DMS79 (cell line): ENCODE measurements around the gene TNFAIP8L1.
"Not testable (repeated sequence)": the region's sequence is repeated elsewhere in the genome, so short reads cannot be mapped to it uniquely, and the experiment has no call there.

Source experiments
- DNase-seq: peaks from one replicate; lab custom pipeline; 2025; lab: John Stamatoyannopoulos, UW

TNFAIP8L1 gene

DNA sequence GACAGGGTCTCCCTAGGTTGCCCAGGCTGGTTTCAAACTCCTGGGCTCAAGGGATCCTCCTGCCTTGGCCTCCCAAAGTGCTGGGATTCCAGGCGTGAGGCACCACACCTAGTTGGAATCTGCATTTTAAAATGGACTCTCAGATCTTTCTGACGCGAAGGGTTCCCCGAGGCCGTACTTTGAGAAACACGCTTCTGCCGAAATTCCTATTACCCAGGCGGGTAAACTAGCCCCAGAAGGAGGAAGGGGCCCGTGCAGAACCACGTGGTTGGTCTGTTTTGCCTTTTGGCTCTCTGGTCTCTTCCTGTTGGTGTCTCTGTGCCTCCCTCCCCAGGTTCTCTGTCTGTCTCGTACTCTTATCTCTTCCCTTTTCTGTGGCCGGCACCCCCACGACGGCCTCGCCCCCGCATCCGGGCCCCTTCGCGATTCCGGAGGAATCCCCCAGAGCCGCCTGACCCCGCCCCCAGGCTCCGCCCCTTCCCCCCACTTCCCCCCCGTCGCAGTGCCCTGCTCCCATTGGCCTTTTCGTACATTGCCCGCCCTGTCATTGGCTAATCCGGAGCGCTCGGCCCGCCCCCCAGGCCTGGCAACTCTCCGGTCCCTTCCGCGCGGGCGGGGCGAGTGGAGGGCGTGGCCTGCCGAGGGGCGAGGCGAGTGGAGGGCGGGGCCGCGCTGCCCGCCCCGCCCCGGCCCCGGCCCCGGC, at the start of gene TNFAIP8L1:
Gene TNFAIP8L1, plus strand, starts transcription at position 689 of the 703 bp plus-strand sequence. CDS start 12,354 bp downstream, outside the sequence.
- peak; percentile 88 for DNase-seq

DNA sequence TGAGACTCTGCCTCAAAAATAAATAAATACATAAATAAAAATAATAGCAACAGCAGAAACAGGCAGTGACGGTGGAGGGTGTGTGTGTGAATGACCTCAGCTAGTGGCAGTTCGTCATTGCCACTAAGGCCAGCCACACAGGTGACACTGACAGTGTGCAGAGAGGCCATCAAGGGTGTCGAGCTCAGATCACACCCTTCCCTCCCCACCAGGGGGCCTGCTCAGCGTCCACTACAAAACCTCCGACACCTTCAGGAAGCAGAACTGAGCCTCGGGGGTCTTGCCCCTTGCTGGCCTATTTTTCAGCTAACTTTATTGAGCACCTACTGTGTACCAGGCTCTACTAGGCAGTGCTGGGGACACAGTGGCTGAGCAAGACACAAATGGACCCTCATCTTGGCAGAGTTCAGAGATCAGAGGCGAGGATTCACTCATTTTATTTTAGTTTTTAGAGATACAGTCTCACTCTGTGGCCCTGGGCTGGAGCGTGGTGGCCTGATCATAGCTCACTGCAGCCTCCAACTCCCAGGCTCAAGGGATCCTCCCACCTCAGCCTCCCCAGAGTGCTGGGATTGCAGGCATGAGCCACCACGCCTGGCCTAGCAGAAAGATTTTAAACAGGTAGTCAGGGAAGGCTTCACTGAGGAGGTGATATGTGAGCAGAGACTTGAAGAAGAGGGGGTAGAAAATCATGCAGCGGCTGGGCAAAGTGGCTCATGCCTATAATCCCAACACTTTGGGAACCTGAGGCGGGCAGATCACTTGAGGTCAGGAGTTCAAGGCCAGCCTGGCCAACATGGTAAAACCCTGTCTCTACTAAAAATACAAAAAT, 49.5 kb upstream of the TNFAIP8L1 start:
- DNase-seq: no peak

DNA sequence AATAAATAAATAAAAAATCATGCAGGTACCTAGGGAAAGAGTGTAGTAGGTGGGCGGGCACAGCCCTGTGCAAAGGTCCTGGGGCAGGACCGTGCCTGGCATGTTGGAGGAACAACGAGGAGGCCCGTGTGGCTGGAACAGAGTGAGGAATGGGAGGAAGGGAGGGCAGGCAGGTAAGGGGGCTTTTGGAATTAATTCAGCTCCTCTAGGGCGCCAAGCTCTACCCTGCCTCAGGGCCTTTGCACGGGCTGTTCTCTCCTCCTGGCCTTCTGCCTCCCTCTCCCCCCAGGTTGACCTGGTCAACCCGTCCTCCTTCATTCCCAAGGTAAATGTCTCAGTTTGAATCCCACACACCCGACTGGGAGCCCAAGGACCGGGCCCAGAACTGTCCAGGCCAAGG, 48.8 kb upstream of the TNFAIP8L1 start:
- DNase-seq: no peak

DNA sequence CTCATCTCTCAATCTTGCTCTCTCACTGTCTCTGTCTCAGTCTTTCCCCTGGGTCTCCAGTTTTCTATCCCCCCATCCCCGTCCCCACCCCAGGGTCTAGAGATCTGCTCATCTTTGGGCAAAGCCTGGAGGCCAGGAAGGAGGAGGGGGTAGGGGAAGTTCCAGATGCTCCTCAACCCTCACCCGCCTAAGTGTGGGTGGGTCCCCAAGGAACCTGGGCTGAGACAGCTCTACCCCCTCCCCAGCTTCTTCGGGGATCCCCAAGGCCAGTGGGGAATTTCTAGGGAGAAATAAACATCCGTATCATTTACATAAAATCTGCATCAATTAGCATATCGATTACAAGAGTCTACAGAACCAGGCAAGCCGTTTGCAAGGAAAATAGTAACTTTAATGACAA, 48.0 kb upstream of the TNFAIP8L1 start:
- no peak for DNase-seq

DNA sequence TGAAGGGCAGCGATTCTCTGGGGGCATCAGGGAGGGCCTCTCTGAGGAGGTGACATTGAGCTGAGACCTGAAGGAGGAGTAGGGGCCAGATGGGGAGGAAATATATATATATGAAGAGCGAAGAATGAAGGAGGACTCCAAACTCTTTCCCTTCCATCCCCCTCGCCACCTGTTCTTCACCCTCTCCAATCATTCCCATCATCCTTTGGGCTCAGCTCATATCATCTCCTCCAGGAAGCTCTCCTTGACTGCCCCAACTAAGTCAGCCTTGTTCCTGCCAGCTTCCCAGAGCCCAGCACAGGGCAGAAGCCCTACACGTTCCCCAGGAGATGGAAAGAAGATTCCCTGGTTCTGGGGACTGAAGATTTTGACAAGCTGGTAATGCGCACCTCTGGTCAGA, 46.9 kb upstream of the TNFAIP8L1 start:
- no peak for DNase-seq

DNA sequence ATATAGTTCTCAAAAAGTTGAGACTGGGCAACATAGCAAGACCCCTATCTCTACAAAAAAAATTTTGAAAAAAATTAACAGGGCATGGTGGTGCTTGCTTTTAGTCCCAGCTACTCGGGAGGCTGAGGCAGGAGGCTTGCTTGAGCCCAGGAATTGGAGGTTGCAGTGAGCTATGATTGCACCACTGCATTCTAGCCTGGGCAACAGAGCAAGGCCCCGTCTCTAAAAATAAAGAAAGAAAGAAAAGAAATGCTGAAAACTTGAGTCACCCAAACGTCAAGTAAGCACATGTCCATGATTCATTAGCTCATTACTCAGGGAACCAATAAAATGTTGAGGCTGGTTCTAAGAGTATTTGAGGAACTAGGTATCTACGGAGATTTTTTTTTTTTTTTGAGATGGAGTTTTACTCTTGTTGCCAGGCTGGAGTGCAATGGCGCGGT, 45.9 kb upstream of the TNFAIP8L1 start:
- DNase-seq: no peak

DNA sequence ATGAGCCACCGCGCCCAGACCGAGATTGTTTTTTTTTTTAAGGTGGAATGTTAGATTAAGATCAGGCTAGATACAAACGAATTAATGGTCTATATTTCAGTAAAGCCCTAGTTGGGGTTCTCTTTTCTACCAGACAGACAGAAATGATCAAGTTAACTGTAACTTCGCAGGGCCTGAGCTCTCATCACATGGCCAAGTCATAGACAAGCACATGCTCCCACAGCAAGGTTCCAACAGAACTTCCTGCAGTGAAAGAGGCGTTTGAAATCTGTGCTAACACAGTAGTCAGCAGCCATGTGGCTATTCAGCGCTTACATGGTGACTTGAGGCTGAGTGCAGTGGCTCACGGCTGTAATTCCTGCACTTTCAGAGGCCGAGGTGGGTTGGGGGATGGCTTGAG, 45.1 kb upstream of the TNFAIP8L1 start:
- DNase-seq: no peak

DNA sequence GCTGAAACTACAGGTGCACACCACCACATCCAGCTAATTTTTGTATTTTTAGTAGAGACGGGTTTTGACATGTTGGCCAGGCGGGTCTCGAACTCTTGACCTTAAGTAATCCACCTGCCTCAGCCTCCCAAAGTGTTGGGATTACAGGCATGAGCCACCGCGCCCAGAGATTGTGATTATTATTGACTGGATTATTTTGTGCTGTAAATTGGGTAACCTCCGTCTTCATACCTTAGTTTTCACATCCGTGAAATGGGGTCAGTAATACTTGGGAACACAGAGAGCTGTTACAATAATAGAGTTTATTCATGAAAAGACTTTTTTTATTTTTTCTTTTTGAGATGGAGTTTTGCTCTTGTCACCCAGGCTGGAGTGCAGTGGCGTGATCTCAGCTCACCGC, 44.2 kb upstream of the TNFAIP8L1 start:
- not testable (repeated sequence) for DNase-seq

DNA sequence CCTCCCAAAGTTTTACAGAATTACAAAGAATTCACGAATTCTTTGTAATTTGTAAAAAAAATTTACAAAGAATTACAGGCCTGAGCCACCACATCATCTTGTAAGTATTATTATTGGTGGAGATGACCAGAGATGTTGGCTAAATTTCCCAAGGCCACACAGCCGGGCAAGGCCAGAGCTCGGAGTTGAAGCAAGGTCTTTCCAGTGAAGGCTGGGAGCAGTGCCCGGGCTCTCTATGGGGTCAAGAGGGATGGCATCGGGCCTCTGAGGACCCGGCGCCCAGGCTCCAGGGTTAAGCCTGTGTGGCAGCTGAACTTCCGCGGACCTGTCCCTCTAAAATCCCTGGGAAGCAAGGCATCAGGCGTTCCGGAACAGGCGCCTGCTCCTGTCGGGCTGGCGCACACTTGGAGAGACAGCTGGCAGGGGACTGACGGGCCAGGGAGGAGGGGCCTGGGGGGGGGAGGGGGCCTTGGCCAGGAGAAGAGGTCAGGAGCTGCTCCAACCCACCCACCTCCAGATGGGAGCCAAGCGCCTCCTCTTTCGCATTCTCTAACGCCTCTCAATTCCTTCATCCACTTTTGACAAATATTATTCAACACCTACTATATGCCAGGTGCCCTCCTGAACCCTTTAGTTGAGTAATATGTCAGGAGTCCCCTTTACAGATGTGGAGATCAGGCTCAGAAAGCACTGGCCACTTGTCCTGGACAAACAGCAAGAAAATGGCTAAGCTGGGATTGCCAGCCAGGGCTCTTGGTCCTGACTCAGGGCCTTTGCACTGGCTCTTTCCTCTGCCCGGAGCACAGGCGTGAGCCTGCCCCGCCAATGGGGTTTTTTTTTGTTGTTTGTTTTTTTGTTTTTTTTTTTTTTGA, 43.0 kb upstream of the TNFAIP8L1 start:
- no peak for DNase-seq

DNA sequence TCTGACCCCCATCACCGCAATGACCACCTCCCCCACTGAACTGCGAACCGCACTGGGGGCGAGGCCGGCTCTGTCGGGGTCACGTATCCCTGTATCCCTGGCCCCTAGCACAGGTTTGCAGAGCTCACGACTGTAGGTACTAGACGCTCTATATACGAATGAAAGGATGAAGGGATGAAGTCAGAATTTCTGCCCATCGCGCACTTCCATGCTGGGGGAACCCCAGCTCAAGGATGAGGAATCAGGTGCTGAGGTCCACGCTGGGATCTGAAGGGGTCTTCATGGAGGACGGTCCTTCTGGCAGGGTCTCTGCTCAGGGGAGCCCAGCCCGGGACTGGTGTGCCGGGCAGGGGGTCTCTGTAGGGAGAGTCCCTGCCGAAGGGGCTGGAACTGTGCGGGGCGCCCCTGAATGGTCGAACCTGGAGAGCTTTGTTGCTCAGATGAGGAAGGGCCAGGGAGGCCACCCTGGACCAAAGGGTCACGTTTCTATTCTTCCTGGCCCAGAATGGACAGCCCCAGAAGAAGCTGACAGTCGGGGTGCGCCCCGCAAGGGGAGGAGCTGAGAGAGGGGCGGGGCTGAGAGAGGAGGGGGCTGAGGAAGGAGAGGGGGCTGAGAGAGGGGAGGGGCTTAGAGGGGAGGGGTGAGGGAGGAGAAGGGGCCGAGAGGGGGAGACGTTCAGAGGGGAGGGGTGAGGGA, 41.9 kb upstream of the TNFAIP8L1 start:
- no peak for DNase-seq

DNA sequence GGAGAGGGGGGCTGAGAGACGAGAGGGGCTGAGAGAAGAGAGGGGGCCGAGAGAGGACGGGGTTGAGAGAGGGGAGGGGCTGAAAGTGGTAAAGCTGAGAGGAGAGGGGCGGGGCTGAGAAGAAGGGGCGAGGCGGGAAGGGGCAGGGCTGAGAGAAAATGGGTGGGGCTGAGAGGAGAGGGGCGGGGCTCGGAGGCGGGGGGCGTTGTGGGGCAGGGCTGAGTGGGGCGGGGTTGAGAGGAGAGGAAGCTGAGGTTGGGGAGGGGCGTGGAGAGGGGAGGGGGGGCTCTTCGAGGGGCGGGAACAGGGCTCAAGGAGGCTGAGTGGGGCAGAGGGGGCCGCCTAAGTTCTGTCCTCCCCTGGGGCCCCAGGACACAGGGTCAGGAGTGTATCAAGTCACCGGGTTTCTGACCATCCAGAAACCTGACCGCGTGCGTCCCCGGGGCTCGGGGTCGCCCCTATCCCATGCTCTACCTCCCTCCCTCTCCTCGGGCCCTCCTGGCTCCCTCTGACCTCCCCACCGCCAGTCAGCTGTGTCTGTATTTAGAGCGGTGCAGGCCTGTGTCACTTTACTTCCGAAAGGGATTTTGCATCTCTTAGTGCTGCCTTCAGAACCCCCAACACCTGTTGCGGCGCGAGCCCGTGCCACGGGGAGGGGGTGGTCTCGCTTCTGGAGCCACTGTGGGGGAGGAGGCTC, 41.2 kb upstream of the TNFAIP8L1 start:
- DNase-seq: no peak

DNA sequence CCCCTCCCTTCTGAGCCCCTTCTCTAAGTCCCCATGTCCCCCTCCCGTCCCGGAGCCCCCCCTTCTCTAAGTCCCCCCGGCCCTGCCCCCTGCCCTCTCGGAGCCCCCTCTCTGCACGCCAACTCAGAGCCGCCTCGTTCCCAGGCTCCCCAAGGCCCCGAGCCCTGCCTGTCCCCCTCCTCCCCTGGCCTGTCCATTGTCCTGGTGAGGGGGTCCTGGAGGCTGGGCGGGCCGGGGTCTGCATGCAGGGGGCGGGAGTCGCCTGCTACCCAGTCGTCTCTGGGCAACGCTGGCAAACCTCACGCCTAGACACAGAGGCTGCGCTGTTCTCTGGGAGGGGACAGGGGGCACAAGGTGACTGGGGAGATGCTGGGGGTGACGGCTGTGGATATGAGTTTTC, 40.6 kb upstream of the TNFAIP8L1 start:
- DNase-seq: no peak

DNA sequence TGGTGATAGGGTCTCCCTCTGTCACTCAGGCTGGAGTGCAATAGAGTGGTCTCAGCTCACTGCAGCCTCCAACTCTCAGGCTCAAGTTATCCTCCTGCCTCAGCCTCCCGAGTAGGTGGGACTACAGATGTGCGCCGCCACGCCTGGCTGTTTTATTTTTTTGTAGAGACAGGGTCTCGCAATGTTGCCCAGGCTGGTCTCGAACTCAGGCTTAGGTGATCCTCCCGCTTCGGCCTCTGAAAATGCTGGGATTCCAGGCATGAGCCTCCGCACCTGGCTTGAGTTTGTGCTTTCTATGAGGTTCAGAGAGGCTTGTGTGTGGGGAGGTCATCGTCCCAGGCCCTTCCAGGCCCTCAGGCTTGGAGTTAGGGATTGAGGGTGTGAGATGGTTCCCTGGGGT, 39.2 kb upstream of the TNFAIP8L1 start:
- DNase-seq: no peak

DNA sequence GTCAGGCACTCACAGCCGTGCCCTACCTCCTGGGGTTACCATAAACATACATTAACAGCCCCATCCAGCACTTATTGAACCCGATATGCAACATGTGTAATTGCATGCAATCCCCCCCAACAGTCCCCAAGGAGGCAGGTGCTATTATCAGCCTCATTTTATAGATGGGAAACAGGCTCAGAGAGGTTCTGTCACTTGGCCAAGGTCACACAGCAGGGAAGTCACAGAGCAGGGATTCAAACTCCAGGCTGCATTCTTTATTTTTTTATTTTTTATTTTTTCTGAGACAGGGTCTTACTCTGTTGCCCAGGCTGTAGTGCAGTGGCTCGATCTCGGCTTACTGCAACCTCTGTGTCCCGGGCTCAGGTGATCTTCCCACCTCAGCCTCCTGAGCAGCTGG, 38.4 kb upstream of the TNFAIP8L1 start:
- no peak for DNase-seq

DNA sequence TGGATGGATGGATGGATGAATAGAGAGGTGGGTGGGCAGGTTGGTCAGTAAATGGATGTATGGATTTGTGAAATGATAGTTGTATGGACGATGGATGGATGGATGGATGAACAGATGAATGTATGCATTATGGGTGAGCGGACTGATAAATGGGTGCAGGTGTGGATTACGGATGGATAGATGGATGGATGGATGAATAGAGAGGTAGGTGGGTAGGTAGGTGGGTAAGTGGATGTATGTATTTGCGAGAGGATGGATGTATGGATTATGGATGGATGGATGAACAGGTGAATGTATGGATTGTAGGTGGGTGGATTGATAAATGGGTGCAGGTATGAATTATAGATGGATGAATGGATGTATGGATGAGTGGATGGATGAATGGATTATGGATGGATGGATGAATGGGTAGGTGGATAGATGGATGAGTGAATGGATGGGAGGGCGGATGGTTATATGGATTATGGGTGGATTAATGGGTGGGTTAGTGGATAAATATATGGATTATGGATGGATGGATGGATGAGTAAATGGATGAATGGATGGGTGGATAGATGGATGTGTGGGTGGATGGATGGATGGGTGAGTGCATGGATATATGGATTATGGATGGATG, 37.0 kb upstream of the TNFAIP8L1 start:
- DNase-seq: no peak

DNA sequence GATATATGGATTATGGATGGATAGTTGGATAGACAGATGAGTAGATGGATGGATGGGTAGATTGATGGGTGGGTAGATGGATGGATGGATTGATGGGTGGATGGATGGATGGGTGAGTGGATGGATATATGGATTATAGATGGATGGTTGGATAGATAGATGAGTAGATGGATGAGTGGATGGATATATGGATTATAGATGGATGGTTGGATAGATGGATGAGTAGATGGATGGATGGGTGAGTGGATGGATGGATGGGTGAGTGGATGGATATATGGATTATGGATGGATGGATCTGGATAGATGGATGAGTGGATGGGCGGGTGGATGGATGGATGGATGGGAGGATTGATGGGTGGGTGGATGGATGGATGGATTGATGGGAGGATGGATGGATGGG, 36.4 kb upstream of the TNFAIP8L1 start:
- DNase-seq: no peak

DNA sequence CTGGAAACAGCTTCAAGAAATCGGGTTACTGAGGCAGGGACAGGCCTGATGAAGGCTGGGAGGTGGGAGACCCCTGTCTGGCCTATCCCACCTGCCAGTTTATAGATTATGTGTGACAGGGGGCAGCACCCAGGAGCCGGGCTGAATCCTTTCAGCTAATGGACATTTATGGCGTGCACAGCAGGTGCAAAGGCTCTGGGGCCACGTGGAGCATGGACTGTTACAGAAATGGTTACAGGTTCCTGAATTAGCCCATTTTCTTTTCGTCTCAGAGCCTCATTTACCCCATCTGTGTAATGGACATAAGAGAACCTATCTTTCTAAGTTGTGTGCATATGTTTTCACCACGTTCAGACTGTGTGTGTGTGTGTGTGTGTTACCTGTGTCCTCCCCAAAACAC, 34.4 kb upstream of the TNFAIP8L1 start:
- DNase-seq: no peak

DNA sequence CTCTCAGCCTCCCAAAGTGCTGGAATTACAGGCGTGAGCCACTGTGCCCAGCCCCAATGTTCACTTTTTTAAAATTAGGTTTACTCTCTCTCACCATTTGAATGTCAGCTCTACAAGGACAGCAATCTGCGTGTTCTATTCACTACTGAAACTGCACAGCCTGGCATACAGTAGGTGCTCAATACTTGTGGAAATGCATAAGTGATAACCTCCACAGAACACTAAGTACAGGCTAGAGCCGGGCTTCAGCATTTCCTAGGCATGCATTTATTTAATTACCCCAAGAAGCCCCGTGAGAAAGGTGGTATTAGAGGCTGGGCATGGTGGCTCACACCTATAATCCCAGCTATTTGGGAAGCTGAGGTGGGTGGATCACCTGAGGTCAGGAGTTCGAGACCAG, 33.1 kb upstream of the TNFAIP8L1 start:
- DNase-seq: no peak

DNA sequence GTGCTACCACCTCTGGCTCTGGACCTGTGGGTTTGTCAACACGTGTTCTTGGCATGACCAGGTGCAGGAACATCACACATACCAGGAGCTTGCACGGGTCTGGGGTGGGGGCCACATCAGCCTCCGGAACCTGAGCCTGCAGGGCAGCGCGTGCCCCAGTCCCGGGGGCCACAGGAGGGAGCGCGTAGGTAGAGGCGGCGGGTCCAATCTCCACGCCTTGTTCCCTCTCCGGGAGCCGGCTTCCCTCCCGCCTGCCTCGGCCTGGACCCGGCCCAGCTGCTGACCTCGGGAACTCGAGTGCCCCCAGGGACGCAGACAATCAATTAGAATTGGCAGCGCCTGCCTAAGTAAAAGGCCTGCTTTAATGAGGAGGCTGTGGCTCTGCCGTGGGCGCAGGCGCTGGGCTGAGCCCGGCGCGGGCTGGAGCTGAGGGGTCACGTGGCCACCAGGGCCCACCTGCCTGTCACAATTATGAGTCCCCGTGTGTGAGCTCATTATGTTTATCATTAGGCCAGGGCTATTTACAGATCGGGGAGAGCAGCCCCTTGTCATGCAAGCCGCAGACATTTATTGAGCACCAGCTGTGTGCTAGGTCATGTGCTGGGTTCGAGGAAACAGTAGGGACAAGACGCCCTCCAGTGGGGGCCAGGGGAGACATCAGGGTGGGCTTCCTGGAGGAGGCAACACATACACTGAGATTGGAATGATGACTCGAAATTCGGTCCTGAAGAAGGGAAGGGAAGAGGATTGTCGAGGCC, 32.2 kb upstream of the TNFAIP8L1 start:
- DNase-seq: peak; percentile 81
